HepG2 (cell line): ENCODE results near the gene WDR76. TPM values are rescaled to one million over a fixed set of nuclear protein-coding genes. Genes with fewer than 3 reads are reported as not detected.

ENCODE experiments used
- GABPB1 ChIP-seq: IDR thresholded peaks from 2 replicates; pipeline ENCODE4 v1.6.1; 2016; ENCODE audit warnings: mild to moderate bottlenecking, missing genetic modification reagents, moderate library complexity, missing compliant biosample characterization
- GRHL1 ChIP-seq: sonication (generic); formaldehyde crosslinking; conservative IDR thresholded peaks from 2 replicates; pipeline ENCODE4 v1.8.0; 2022; ENCODE audit warnings: missing genetic modification reagents
- HIVEP1 ChIP-seq: sonication (generic); formaldehyde crosslinking; IDR thresholded peaks from 2 replicates; pipeline ENCODE4 v1.4.0; 2020; ENCODE audit warnings: mild to moderate bottlenecking, missing genetic modification reagents
- HNF1A ChIP-seq, 2 experiments: sonication (generic) in 1 of 2; formaldehyde crosslinking in 1 of 2; IDR thresholded peaks; 2 replicates each; pipeline versions ENCODE4 v1.4.0 to v1.6.1; 2016 to 2020; ENCODE audit warnings: borderline replicate concordance in 1 of 2, low read depth in 1 of 2, mild to moderate bottlenecking in 1 of 2, missing genetic modification reagents in 1 of 2
- IRF1 ChIP-seq: sonication (generic); formaldehyde crosslinking; IDR thresholded peaks from 2 replicates; pipeline ENCODE4 v1.4.0; 2020; ENCODE audit warnings: low read depth, mild to moderate bottlenecking, missing genetic modification reagents
- MTF1 ChIP-seq: sonication (generic); formaldehyde crosslinking; IDR thresholded peaks from 2 replicates; pipeline ENCODE4 v1.5.0; 2020; ENCODE audit warnings: missing genetic modification reagents
- RBFOX2 ChIP-seq: fragments of 200-400 bp; formaldehyde crosslinking; IDR thresholded peaks from 2 replicates; pipeline ENCODE4 v1.6.1; 2017; ENCODE audit warnings: low read depth, mild to moderate bottlenecking, low read length
- STAG1 ChIP-seq: sonication (generic); formaldehyde crosslinking; IDR thresholded peaks from 2 replicates; pipeline ENCODE4 v1.4.0; 2020; ENCODE audit warnings: missing genetic modification reagents
- ZBTB10 ChIP-seq: sonication (generic); formaldehyde crosslinking; IDR thresholded peaks from 2 replicates; pipeline ENCODE4 v1.4.0; 2020; ENCODE audit warnings: missing genetic modification reagents, borderline replicate concordance
- ZBTB25 ChIP-seq: IDR thresholded peaks from 2 replicates; pipeline ENCODE4 v1.6.1; 2018; ENCODE audit warnings: missing genetic modification reagents
- ZMAT3 ChIP-seq: sonication (generic); formaldehyde crosslinking; conservative IDR thresholded peaks from 2 replicates; pipeline ENCODE4 v1.7.0; 2021; ENCODE audit warnings: missing genetic modification reagents
- ZNF280B ChIP-seq: sonication (generic); formaldehyde crosslinking; IDR thresholded peaks from 2 replicates; pipeline ENCODE4 v1.5.0; 2020; ENCODE audit warnings: missing genetic modification reagents, mild to moderate bottlenecking, borderline replicate concordance
- ZNF383 ChIP-seq: sonication (generic); formaldehyde crosslinking; IDR thresholded peaks from 2 replicates; pipeline ENCODE4 v1.4.0; 2020; ENCODE audit warnings: missing genetic modification reagents, mild to moderate bottlenecking, borderline replicate concordance
- ZNF605 ChIP-seq: sonication (generic); formaldehyde crosslinking; IDR thresholded peaks from 2 replicates; pipeline ENCODE4 v1.8.0; 2022; ENCODE audit warnings: mild to moderate bottlenecking, missing genetic modification reagents
- polyA plus RNA-seq, 8 experiments: library from polyadenylated mRNA; depleted of rRNA in 3 of 8; stranded (reverse) in 7 of 8; unstranded in 1 of 8; fragments of >200 nt; fragmentation: Illumina TruSeq in 4 of 8; extraction: Trizol in 4 of 8; gene quantifications; 2 replicates each; pipeline versions ENCODE4 v1.2.1 to v1.2.3, GENCODE V29; 2011 to 2016; ENCODE audit warnings: low read depth in 4 of 8, missing spikeins in 1 of 8, mixed read lengths in 1 of 8; ENCODE audit not compliant: insufficient read depth in 1 of 8
- total RNA-seq, 5 experiments: library from RNA; depleted of rRNA; stranded (reverse); fragments of >200 nt; fragmentation: Illumina TruSeq; extraction: Trizol; gene quantifications; 2 replicates each; pipeline ENCODE4 v1.2.3, GENCODE V29; 2016; ENCODE audit warnings: low read depth in 1 of 5

Gene WDR76
- total and polyA plus RNA-seq, 2 of the 13 experiments (the other 11 are each of a cell fraction or from before 2014, with no cell fraction given) = 1.1 to 9.7 TPM

- TF ChIP-seq GRHL1 (CRISPR knock-in tag) (no peak), HIVEP1 (CRISPR knock-in tag) (no peak), GABPB1 (peak; percentile 95), HNF1A (IDR thresholded peaks at IDR 0.05; ENCODE audit: low read depth) (no peak), HNF1A (CRISPR knock-in tag; IDR thresholded peaks at IDR 0.05; ENCODE audit: borderline replicate concordance) (no peak), ZBTB25 (0 out of 2 replicates have a peak, but pooled peaks have one; percentile 16), STAG1 (CRISPR knock-in tag) (no peak), ZNF605 (CRISPR knock-in tag) (0 out of 2 replicates have a peak, but pooled peaks have one; percentile 44), ZNF383 (CRISPR knock-in tag) (0 out of 2 replicates have a peak, but pooled peaks have one; percentile 30), IRF1 (no peak), ZNF280B (peak; percentile 88), ZMAT3 (CRISPR knock-in tag) (0 out of 2 replicates have a peak, but pooled peaks have one; percentile 57), MTF1 (CRISPR knock-in tag) (no peak), ZBTB10 (CRISPR knock-in tag) (no peak; the same call in 1 of the 2 replicates), RBFOX2 (peak; percentile 70)
These were observed 26.3 kb upstream of the WDR76 start, which contains the start of gene HYPK (continued) for GRCh38 chr15:43800286-43801141.
